A673 (cell line): ENCODE measurements around the gene MRPS35. TPM values are rescaled to one million over a fixed set of nuclear protein-coding genes. Genes with fewer than 3 reads are reported as not detected.
"Not testable (repeated sequence)": the region's sequence is repeated elsewhere in the genome, so short reads cannot be mapped to it uniquely, and the experiment has no call there.

ENCODE experiments used
- BruUV-seq: library from RNA; stranded (reverse); fragments of 400-500 nt; replicated peaks from 2 replicates; lab custom pipeline; 2021; lab: Mats Ljungman, UMichigan
- CTCF ChIA-PET: fragments of 300-600 bp; sonication (Branson Sonifier 250); formaldehyde crosslinking; loops from one replicate; lab custom pipeline; 2022; ENCODE audit warnings: antibody characterized with exemption; lab: Charles Lee
- POLR2A ChIA-PET: fragments of 300-600 bp; sonication (Branson Sonifier 250); formaldehyde crosslinking; loops from one replicate; lab custom pipeline; 2022; ENCODE audit warnings: antibody characterized with exemption; ENCODE audit not compliant: low non-redundant PET; lab: Charles Lee
- DNase-seq: peaks from one replicate; pipeline ENCODE4 v3.0.0-alpha.2; 2015; ENCODE audit warnings: low spot score
- H3K27ac ChIP-seq: fragments of 200-600 bp; sonication (generic); 2 replicates; pipeline ENCODE4 v1.5.1; 2016; ENCODE audit warnings: mixed run types, low read depth, mild to moderate bottlenecking, mixed read lengths, antibody characterized with exemption, low read length; ENCODE audit not compliant: poor library complexity, severe bottlenecking
- H3K27me3 ChIP-seq: fragments of 200-600 bp; sonication (generic); replicated peaks from 2 replicates; pipeline ENCODE4 v1.6.1; 2017; ENCODE audit warnings: mixed run types, low read depth, mild to moderate bottlenecking, mixed read lengths, antibody characterized with exemption, low read length; ENCODE audit not compliant: insufficient read depth, poor library complexity
- H3K36me3 ChIP-seq: fragments of 200-600 bp; sonication (generic); 2 replicates; pipeline ENCODE4 v1.6.1; 2016; ENCODE audit warnings: mixed run types, mild to moderate bottlenecking, mixed read lengths, antibody characterized with exemption, low read length; ENCODE audit not compliant: insufficient read depth, poor library complexity, severe bottlenecking
- H3K4me1 ChIP-seq: fragments of 200-600 bp; sonication (generic); 2 replicates; pipeline ENCODE4 v1.6.1; 2017; ENCODE audit warnings: mixed run types, mild to moderate bottlenecking, mixed read lengths, antibody characterized with exemption, low read length; ENCODE audit not compliant: insufficient read depth, poor library complexity, severe bottlenecking
- H3K4me3 ChIP-seq: fragments of 200-600 bp; sonication (generic); 2 replicates; pipeline ENCODE4 v1.5.1; 2016; ENCODE audit warnings: low read depth, mixed run types, mild to moderate bottlenecking, mixed read lengths, low read length; ENCODE audit not compliant: poor library complexity, severe bottlenecking
- H3K9me3 ChIP-seq: fragments of 200-600 bp; sonication (generic); 2 replicates; pipeline ENCODE4 v1.6.1; 2016; ENCODE audit warnings: mixed run types, low read depth, mild to moderate bottlenecking, mixed read lengths, antibody characterized with exemption, low read length; ENCODE audit not compliant: poor library complexity, severe bottlenecking
- CTCF ChIP-seq: fragments of 300-800, 200-600 bp; sonication (generic); conservative IDR thresholded peaks from 2 replicates; pipeline ENCODE4 v1.5.1; 2017; ENCODE audit warnings: low read depth, mild to moderate bottlenecking, antibody characterized with exemption, low read length, moderate library complexity, mixed read lengths
- EZH2 ChIP-seq: fragments of 200-600 bp; sonication (generic); IDR thresholded peaks from 2 replicates; pipeline ENCODE4 v1.6.1; 2017; ENCODE audit warnings: borderline replicate concordance, low read depth, mild to moderate bottlenecking, mixed read lengths, antibody characterized with exemption, low read length; ENCODE audit not compliant: poor library complexity, severe bottlenecking
- intact Hi-C: fragments of 100-400 bp; cut with micrococcal nuclease; formaldehyde crosslinking; loops from one replicate; pipeline ENCODE4 v1.10.0; 2022; ENCODE audit not compliant: unreplicated experiment
- total RNA-seq: library from RNA; stranded (reverse); gene quantifications from 2 replicates; pipeline ENCODE4 v1.2.3, GENCODE V29; 2021

The MRPS35 gene
- total RNA-seq, 1 experiment from 2014 or later, result 65.9 TPM

GRCh38 chr12:27743601-27744000 lies 33.0 kb downstream of the MRPS35 start:
- Histone ChIP-seq H3K27ac (no peak overlapping the region), H3K4me1 (no peaks in the 10 kb centered on the region), H3K4me3 (no peak overlapping the region), H3K9me3 (no peaks in the 10 kb centered on the region), H3K27me3 (no peaks in the 10 kb centered on the region), H3K36me3 (peaks cover 21% of the 10 kb centered on the region)
- CTCF ChIA-PET, result no interaction called here
- intact Hi-C loops, result no loop called here
- POLR2A ChIA-PET, result no interaction called here
- TF ChIP-seq EZH2, result no peak
- TF ChIP-seq CTCF, result no peak
- no TSS peak for BruUV-seq
- no peak for DNase-seq

- DNase-seq, H3K4me1 ChIP-seq, H3K4me3 ChIP-seq, H3K27ac ChIP-seq, CTCF ChIA-PET, BruUV-seq, H3K9me3 ChIP-seq, intact Hi-C loops, H3K27me3 ChIP-seq, POLR2A ChIA-PET: not testable (repeated sequence)
- H3K36me3 ChIP-seq, result peaks cover 12% of the 10 kb centered on the region
Measured at GRCh38 chr12:27745734-27746133, 35.1 kb downstream of the MRPS35 start.

GRCh38 chr12:27747111-27747820 lies 36.6 kb downstream of the MRPS35 start:
- Histone ChIP-seq H3K36me3 (peaks cover 12% of the 10 kb centered on the region), H3K4me1 (no peaks in the 10 kb centered on the region), H3K9me3 (no peaks in the 10 kb centered on the region), H3K4me3 (no peak overlapping the region), H3K27ac (no peak overlapping the region), H3K27me3 (no peaks in the 10 kb centered on the region)
- TF ChIP-seq CTCF, result no peak
- no peak for TF ChIP-seq EZH2
- no TSS peak for BruUV-seq
- intact Hi-C loops, result no loop called here
- CTCF ChIA-PET, result no interaction called here
- no peak for DNase-seq
- POLR2A ChIA-PET, result interaction anchor here (0.7 kb wide), 1 partner anchor 127 kb away, joined by 3 read pairs; no protein-coding TSS in a partner anchor
